Psoas muscle (tissue), 8 donors: Measurements from ENCODE around the gene PATL1. TPM values are rescaled to one million over a fixed set of nuclear protein-coding genes. Genes with fewer than 3 reads are reported as not detected.

Source experiments
- ATAC-seq, 4 donors: fragments of 200-7000 bp; cut with Tn5 transposase; one replicate each; pipeline ENCODE4 v1.9.1; 2020; ENCODE audit warnings: moderate library complexity in 3 of 4, mild to moderate bottlenecking in 2 of 4
- DNase-seq, 2 donors: peaks; one replicate each; pipeline ENCODE4 v3.0.0-alpha.2; 2020
- H3K27ac ChIP-seq: fragments of 200-600 bp; one replicate; pipeline ENCODE4 v1.8.0; 2022
- H3K27me3 ChIP-seq, 3 donors: fragments of 200-600 bp in 1 of 3; one replicate each; pipeline versions ENCODE4 v1.6.1 to v1.8.0; 2013 to 2022; ENCODE audit warnings: low read length in 2 of 3, mild to moderate bottlenecking in 2 of 3, moderate library complexity in 1 of 3; ENCODE audit not compliant: insufficient read depth in 3 of 3
- H3K36me3 ChIP-seq, 2 donors: fragments of 200-600 bp in 1 of 2; one replicate each; pipeline versions ENCODE4 v1.6.1 to v1.8.0; 2013 to 2022; ENCODE audit warnings: low read depth in 1 of 2, mild to moderate bottlenecking in 1 of 2, moderate library complexity in 1 of 2; ENCODE audit not compliant: insufficient read depth in 1 of 2
- H3K4me1 ChIP-seq: fragments of 200-600 bp; one replicate; pipeline ENCODE4 v1.8.0; 2022
- H3K4me3 ChIP-seq: fragments of 200-600 bp; one replicate; pipeline ENCODE4 v1.8.0; 2022; ENCODE audit warnings: mild to moderate bottlenecking
- H3K9me3 ChIP-seq: fragments of 200-600 bp; one replicate; pipeline ENCODE4 v1.8.0; 2022
- WGBS, 3 donors: extraction: QIAGEN DNeasy Blood & Tissue Kit; methylation state at CpG; one replicate each; pipeline versions ENCODE4 v1.1.6 to v1.1.7; 2013; 5-methylcytosine and 5-hydroxymethylcytosine counted together
- intact Hi-C, 2 donors: fragments of 100-400 bp; cut with DNase I; formaldehyde crosslinking; loops; one replicate each; pipeline versions ENCODE4 v1.11.0 to v1.14.2; 2022
- polyA plus RNA-seq, 3 donors: library from polyadenylated mRNA; stranded (reverse); fragments of 200-250 nt; gene quantifications; one replicate each; pipeline ENCODE4 v1.2.3, GENCODE V29; 2013
- total RNA-seq, 4 donors: library from RNA; stranded (reverse); fragmentation: NEBNext Ultra II Directional in 2 of 4; extraction: Animal tissue kit (Norgen Biotek cat#: 25700) in 2 of 4; gene quantifications; one replicate each; pipeline versions ENCODE4 v1.2.1 to v1.2.4, GENCODE V29; 2021 to 2023
- TF ChIP-seq, protein P1 (sequence below): fragments of 200-600 bp; IDR thresholded peaks from one replicate; pipeline ENCODE4 v1.8.0; 2022; ENCODE audit warnings: antibody characterized with exemption
- donor health status: healthy with polysubstance abuse.
- donor health status: DM: no; HTN: no; CAD: no; lungs with moderate emphysema.
- donor health status: Bipolar disorder and iron deficiency.
- donor health status: healthy.
- donor health status: DM: yes; HTN: yes; CAD: no.
- donor health status: DM: no; HTN: no; CAD: no.
- donor health status: DM: no; HTN: no; CAD: no.
- donor health status: DM: yes; HTN: yes; CAD: no.

Gene PATL1
- total and polyA plus RNA-seq, 7 donors, result 23.9 to 47.9 (median 38.4) TPM

DNA sequence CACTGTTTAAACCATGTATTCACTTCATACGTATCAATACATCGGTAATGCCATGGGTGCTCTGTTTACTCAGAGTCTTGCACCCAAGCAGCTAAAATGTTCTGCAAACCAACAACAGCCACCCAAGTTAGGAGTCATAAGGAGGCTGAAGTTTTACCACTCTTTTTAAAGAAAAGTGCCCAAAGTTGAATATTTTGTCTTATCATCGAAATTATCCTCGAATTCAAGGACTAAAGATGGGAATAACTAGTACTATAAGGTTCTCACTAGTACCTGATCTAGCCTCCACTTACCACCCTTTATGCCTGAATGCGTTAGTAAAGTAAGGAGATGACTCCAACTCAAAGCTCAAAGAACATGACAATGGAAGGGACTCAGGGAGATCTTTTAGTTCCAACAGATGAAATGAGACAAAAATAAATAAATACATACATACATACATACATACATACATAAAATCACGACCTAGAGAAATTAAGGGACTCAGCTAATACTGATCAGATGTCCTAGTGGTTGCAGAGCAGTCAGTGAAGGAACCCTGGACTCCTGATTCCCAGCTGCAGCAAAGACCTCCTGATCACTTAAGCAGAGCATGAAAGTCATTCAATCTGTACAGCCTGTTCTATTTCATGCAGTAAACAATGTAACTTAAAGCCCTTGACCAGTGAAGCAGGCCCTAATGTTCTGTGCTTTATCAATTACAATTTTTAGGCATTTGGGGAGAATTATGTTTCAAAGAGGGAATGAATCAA, 61.0 kb downstream of the PATL1 start:
- TF ChIP-seq, protein P1, sequence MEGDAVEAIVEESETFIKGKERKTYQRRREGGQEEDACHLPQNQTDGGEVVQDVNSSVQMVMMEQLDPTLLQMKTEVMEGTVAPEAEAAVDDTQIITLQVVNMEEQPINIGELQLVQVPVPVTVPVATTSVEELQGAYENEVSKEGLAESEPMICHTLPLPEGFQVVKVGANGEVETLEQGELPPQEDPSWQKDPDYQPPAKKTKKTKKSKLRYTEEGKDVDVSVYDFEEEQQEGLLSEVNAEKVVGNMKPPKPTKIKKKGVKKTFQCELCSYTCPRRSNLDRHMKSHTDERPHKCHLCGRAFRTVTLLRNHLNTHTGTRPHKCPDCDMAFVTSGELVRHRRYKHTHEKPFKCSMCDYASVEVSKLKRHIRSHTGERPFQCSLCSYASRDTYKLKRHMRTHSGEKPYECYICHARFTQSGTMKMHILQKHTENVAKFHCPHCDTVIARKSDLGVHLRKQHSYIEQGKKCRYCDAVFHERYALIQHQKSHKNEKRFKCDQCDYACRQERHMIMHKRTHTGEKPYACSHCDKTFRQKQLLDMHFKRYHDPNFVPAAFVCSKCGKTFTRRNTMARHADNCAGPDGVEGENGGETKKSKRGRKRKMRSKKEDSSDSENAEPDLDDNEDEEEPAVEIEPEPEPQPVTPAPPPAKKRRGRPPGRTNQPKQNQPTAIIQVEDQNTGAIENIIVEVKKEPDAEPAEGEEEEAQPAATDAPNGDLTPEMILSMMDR, result no peak
- intact Hi-C loops, result no loop called here
- Histone ChIP-seq H3K36me3 (peaks cover 4 to 77% of the 10 kb centered on the region in 2 donors), H3K4me1 (peaks cover 86% of the 10 kb centered on the region), H3K27me3 (no peaks in the 10 kb centered on the region), H3K9me3 (no peaks in the 10 kb centered on the region), H3K4me3 (peak overlapping the region; percentile 26), H3K27ac (peak overlapping the region; percentile 98)
- ATAC-seq (peak in 1 of 4 donors; percentile 23), DNase-seq (no peak)
- WGBS, 3 donors, result 69 to 95% (median 83%) methylated on average over 6 of the region's 6 CpGs

GRCh38 chr11:59602432-59602831, 66.4 kb downstream of the PATL1 start:
- H3K4me3 ChIP-seq, result no peak overlapping the region
- TF ChIP-seq, protein P1, result no peak
- H3K36me3 ChIP-seq, result peaks cover 27 to 100% of the 10 kb centered on the region in 2 donors
- H3K27ac ChIP-seq, result no peak overlapping the region
- DNase-seq (no peak), ATAC-seq (no peak)
- WGBS, 3 donors, result 79 to 94% (median 88%) methylated on average over 6 of the region's 6 CpGs
- no peaks in the 10 kb centered on the region for H3K27me3 ChIP-seq
- intact Hi-C loops, result loop anchor here in 1 of 2 donors (5.0 kb wide), 1 partner anchor 65 kb away; the partner anchor contains the start of gene PATL1
- peaks cover 35% of the 10 kb centered on the region for H3K4me1 ChIP-seq
- H3K9me3 ChIP-seq, result no peaks in the 10 kb centered on the region

GRCh38 chr11:59601788-59602187, 67.0 kb downstream of the PATL1 start:
- ATAC-seq, result no peak
- intact Hi-C loops, result loop anchor here in 1 of 2 donors (5.0 kb wide), 1 partner anchor 66 kb away; the partner anchor contains the start of gene PATL1
- Histone ChIP-seq H3K4me1 (peaks cover 29% of the 10 kb centered on the region), H3K4me3 (no peak overlapping the region), H3K27ac (no peak overlapping the region), H3K9me3 (no peaks in the 10 kb centered on the region), H3K36me3 (peaks cover 27 to 100% of the 10 kb centered on the region in 2 donors), H3K27me3 (no peaks in the 10 kb centered on the region)
- WGBS, 3 donors, result 71 to 87% (median 75%) methylated on average over 4 of the region's 4 CpGs
- DNase-seq, result no peak
- TF ChIP-seq, protein P1, result no peak

DNA sequence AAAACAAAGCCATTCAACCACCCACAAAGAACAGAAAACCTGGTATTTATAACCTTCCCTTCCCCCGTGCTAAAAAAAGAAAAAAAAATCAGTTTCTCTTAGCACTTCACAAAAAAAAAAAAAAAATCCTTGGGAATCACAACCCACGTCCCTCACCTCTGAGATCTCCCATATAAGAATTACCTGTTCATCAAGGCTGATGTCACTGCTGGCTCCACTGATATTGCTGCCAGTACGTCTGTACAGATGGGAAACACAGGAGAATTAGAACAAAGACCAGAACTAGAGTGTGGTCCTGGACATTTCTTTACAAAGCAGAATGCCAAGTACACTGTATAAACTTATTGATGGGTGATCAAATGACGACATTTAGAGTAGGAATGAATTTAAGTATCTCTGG, 68.2 kb downstream of the PATL1 start:
- peaks cover 27 to 100% of the 10 kb centered on the region in 2 donors for H3K36me3 ChIP-seq
- no peak for ATAC-seq
- H3K4me3 ChIP-seq, result no peak overlapping the region
- no peak overlapping the region for H3K27ac ChIP-seq
- peaks cover 17% of the 10 kb centered on the region for H3K4me1 ChIP-seq
- no peaks in the 10 kb centered on the region for H3K9me3 ChIP-seq
- WGBS, 3 donors, result 80 to 91% (median 86%) methylated on average over 4 of the region's 4 CpGs
- DNase-seq, result no peak
- TF ChIP-seq, protein P1, result no peak
- intact Hi-C loops, result loop anchor here in 1 of 2 donors (5.0 kb wide), 1 partner anchor 67 kb away; the partner anchor contains the start of gene PATL1
- H3K27me3 ChIP-seq, result no peaks in the 10 kb centered on the region
